GM12892 (cell line): ENCODE measurements around the gene GAS7.

ENCODE experiments used
- DNase-seq: peaks from one replicate; pipeline ENCODE4 v3.0.0; 2011; ENCODE audit not compliant: insufficient read length
- FAIRE-seq: peaks from 2 replicates; lab custom pipeline; 2011; peaks lifted over from hg19 to GRCh38; lab: Jason Lieb, UNC
- POLR2A ChIP-seq: IDR thresholded peaks from 2 replicates; pipeline ENCODE4 v1.6.1; 2011; ENCODE audit warnings: low read depth, low read length, control low read depth
- POLR2AphosphoS5 ChIP-seq: IDR thresholded peaks from 2 replicates; pipeline ENCODE4 v1.6.1; 2011; ENCODE audit warnings: low read depth, low read length, control low read depth
- TAF1 ChIP-seq: IDR thresholded peaks from 2 replicates; pipeline ENCODE4 v1.6.1; 2011; ENCODE audit warnings: low read depth, mild to moderate bottlenecking, control low read depth, low read length, borderline replicate concordance

GAS7 gene

DNA sequence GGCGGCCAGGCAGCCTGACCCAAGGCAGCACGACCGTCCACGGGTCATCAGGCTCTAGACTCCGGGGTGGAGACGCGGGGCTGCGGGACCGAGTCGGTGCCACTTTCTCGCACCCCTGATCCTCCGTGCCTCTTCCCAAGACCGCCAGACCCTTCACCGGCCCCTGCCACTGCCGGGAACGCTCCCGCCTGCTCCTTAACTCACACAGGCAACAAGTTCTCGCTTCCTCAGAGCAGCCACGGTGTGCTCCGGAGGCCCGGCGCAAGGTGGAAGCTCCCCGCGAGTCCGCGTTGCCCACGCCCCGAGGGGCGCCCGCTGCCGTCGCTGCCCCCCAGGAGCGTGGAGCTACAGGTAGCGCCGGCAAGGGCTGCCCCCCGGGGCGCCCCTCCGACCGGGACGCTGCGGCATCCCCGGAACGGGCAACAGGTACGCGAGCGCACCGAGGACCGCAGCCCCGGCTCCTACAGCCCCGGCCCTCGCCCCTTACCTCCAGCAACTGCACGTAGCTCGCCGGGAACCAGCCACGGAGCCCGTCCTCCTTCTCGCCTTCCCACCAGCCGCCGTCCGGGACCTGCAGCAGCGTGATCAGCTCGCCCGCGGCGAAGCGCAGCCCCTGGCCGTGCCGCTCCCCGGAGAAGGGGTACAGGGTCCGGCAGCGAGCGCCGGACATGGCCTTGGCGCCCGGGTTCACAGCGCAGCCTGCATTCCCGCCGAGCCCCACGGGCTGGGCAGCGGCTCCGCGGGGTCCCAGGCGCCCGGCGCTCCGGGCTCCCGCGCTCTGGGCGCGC, 491 bp downstream of the GAS7 start:
- TF ChIP-seq POLR2AphosphoS5 (no peak), POLR2A (no peak), TAF1 (no peak)
- DNase-seq (no peak), FAIRE-seq (no peak)

DNA sequence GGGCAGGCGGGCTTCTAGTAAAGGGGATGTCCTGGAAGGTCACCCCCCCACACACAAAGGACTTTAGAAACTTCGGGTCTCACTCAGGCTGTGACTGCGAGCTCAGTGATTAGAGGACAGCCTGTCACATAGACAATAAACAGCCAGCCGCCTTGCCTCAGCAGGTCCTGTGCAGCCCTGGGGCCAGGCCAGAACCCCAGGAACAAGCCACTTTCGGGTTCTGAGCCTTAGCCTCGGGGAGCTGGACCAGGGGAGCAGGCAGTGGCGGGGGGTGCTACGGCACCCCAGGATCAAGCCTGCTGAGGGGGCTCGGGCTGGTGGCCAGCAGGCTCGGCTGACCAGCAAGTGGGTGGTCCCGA, 1.1 kb downstream of the GAS7 start:
- TF ChIP-seq TAF1: no peak
- TF ChIP-seq POLR2A: no peak
- TF ChIP-seq POLR2AphosphoS5: no peak
- FAIRE-seq: no peak

DNA sequence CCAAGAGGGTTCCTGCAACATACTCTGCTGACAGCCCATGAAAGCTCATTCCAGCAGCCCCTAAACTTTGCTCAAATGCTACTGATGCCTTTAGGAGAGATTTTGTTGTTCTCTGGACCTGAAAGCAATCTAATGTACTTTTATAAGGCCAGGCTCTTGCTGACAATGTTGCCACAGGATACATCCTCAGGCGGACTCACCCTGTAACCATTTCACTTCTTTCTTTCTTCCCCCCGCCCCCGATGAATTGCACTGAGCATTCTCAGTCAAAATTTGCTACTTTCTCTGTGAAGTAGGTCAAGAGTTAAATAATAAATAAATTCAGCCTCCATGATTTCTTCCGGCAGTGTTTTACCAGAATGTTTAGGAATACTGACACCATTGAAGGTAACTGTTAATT, 1.5 kb downstream of the GAS7 start:
- no peak for FAIRE-seq
- TF ChIP-seq POLR2AphosphoS5 (no peak), TAF1 (no peak), POLR2A (no peak)
- no peak for DNase-seq

More for the DNA sequence above, 1.1 kb downstream of the GAS7 start:
- DNase-seq: no peak

DNA sequence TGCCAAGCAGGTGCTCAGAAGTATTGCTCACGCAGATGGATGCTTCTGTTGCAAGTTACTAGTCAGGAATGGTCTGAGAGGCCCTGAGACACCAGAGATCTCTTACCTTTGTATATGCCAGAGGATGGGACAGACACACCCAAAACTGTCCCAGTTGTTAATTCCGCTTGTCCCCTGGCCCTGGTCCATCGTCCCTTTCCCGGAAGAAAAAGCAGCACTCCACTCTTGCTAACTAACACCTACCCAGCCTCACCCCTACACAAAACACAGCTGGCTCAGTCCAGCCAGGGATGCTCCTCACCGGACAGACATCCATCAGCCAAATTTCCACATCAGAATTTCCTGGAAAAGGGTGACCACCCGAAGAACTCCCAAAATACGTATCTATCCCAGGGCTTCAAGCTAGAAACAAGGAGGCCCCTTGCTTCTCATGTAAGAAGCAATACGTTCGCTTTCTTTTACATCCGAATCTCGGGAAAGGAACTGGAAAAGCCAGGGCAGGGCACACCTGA, 2.0 kb downstream of the GAS7 start:
- FAIRE-seq (no peak), DNase-seq (no peak)
- TF ChIP-seq POLR2A (no peak), POLR2AphosphoS5 (no peak), TAF1 (no peak)

DNA sequence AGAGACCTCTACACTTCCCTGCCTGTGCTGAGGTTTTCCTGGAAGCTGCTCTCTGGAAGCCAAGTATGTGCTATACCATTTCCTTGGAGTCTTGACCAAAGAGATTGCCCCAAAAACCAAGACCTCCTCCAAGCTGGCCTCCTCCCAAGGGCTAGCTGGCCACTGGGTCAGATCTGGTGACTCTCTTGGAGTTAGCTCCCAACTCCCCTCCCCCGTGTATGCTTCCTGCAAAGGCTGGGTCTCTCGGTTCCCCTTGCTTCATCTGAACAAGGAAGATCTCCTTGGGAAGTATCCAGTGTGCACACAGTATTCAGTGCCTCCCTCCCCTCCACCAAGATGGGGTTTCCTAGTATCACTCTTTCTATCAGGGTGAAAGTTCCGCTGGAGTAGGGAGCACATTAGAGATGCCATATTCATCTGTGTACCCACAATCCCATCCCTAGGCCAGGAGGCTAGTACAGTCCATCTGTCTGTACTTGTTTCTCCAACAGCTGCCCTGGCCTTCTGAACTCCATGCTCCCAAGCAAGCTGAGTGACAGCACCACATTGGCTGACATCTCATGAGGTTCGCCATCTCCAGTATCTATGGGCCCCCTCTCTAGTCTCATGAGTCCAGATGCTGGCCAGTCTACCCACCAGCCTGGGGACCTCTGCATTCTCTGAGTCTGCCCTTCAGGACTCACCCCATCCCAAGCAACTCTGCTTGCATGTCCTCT, 3.2 kb downstream of the GAS7 start:
- TF ChIP-seq TAF1 (no peak), POLR2AphosphoS5 (no peak), POLR2A (no peak)
- FAIRE-seq (no peak), DNase-seq (no peak)

DNA sequence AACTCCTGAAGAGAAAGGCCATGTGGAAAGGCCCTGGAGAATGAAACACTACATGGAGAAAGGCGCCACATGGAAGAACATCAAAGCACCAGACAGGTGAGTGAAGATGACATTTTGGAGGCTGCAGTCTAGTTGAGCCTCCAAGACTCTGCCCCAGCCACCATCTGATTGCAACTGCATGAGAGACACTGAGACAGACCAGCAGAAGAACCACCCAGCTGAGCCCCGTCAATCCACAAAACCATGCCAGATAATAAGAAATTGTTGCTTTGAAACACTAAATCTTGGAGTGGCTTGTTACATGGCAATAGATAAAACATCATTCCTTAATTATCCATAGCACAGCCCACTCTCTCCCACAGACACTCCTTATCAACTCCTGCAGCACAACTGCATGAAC, 4.8 kb downstream of the GAS7 start:
- DNase-seq (no peak), FAIRE-seq (no peak)
- TF ChIP-seq POLR2A (no peak), TAF1 (no peak), POLR2AphosphoS5 (no peak)

DNA sequence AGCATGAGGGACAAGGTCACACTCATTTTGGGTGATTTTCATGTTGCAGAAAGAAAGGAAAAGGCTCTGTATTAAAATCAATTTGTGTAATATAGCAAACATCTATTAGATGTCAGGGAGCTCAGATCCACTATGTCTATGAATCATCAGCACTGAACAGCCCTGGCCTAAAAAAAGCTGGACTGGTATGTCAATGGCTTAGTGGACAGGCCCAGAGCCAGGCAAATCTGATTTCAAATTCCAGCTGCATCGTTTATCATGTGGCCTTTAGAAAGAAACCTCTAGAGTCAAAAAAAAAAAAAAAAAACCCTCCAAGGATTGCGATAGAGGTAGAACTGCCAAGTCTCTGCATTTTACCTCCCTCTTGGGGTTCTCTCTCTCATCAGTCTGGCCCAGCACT, 5.4 kb downstream of the GAS7 start:
- no peak for FAIRE-seq
- TF ChIP-seq TAF1: no peak
- no peak for TF ChIP-seq POLR2A
- no peak for TF ChIP-seq POLR2AphosphoS5
- no peak for DNase-seq

DNA sequence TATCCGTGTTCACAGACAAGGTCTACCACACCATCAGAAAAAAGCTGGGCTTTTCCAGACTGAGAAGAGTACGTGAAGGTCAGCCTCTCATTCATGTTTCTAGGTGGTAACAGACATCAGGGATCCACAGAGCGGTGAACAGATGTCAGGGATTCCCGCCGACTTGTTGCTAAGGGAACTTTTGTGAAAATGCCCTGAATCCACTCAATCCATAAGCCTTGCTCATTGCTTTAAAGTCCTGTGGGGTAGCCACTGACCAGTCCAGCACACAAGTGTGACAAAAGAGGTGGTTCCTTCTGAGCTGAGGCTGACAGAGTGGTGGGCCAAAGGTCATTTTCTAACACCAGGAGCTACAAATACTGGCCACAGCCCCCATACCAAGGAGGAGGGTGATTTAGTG, 5.9 kb downstream of the GAS7 start:
- no peak for FAIRE-seq

DNA sequence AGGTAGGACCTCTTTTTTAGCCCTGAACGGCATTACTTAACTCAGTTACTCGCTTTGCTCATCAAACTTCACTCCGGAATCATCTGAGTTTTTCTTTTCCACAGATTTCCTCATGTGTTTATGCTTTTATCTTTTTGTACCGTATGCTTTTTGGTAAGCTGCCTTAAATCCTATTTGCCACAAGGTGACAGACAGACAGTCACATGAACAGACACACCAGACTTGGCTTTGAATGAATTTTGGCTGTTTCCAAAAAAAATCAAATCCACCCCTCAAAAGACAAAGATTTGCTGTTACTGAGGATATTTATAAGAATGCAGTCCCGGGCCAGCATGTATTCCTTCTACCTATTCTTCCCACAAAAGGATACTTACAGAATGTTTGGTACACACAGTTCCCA, 10.9 kb downstream of the GAS7 start:
- no peak for DNase-seq
- TF ChIP-seq TAF1 (no peak), POLR2AphosphoS5 (no peak), POLR2A (no peak)
- no peak for FAIRE-seq

More for the DNA sequence above, 5.9 kb downstream of the GAS7 start:
- no peak for DNase-seq
- TF ChIP-seq POLR2A: no peak
- TF ChIP-seq TAF1: no peak
- TF ChIP-seq POLR2AphosphoS5: no peak

DNA sequence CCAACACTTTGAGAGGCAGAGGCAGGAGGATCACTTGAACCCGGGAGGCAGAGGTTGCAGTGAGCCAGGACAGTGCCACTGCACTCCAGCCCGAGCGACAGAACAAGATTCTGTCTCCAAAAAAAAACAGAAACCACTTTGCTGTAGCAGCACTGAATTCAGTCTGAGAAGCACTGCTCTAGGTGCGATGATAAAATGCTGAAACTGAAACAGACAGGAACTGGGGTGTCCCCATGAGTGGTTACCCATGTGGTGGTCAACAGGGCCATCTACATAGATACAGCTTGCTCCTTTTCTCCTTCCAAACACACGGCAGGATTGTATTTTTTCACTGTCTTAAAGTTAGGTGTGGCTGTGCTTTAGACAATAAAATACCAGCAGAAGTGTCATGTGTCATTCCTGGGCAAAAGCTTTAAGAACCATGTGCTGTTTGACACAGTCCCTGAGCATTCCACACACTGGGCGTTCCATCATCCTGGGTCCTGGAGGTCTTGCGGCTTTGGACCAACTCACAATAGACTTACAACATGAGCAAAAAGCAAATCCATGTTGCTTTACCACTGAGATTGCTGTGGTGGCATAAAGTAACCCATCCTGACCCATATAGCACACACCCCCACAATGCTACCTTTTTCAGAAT, 11.5 kb downstream of the GAS7 start:
- no peak for FAIRE-seq
- no peak for DNase-seq
- TF ChIP-seq TAF1 (no peak), POLR2AphosphoS5 (no peak)
